HCT116 (cell line): ENCODE results near the gene SPCS2. TPM values are rescaled to one million over a fixed set of nuclear protein-coding genes. Genes with fewer than 3 reads are reported as not detected.

Experiments used
- ATAC-seq: fragments of 200-7000 bp; cut with Tn5 transposase; 2 replicates; pipeline ENCODE4 v1.9.1; 2020; ENCODE audit warnings: mild to moderate bottlenecking, moderate library complexity
- BruUV-seq: library from RNA; stranded (reverse); fragments of 400-500 nt; replicated peaks from 2 replicates; lab custom pipeline; 2021; lab: Mats Ljungman, UMichigan
- CTCF ChIA-PET: fragments of 300-600 bp; sonication (Branson Sonifier 250); formaldehyde crosslinking; loops from one replicate; lab custom pipeline; 2021; ENCODE audit warnings: antibody characterized with exemption; lab: Charles Lee
- POLR2A ChIA-PET: fragments of 300-600, 350-600 bp; sonication (Branson Sonifier 250); formaldehyde crosslinking; loops from one replicate; lab custom pipeline; 2021; ENCODE audit warnings: antibody characterized with exemption; lab: Charles Lee
- RAD21 ChIA-PET, 2 experiments: fragments of 300-600 bp; sonication (Branson Sonifier 250); formaldehyde crosslinking; loops; one replicate each; lab custom pipeline; 2023; ENCODE audit warnings: low total read pairs in 2 of 2; ENCODE audit not compliant: uncharacterized antibody in 2 of 2, unreplicated experiment in 2 of 2, low non-redundant PET in 1 of 2; lab: Charles Lee
- DNase-seq: peaks from one replicate; pipeline ENCODE4 v3.0.0-alpha.2; 2010; ENCODE audit warnings: low read depth, low spot score
- H2AFZ ChIP-seq: fragments of 200-600 bp; shearing (Covaris generic), sonication (generic); 2 replicates; pipeline ENCODE4 v1.6.1; 2017; ENCODE audit warnings: low read depth, mixed run types, mixed read lengths, antibody characterized with exemption, low read length; ENCODE audit not compliant: poor library complexity, severe bottlenecking
- H3K27ac ChIP-seq: 2 replicates; pipeline ENCODE4 v1.5.1; 2012; ENCODE audit warnings: low read depth, low read length
- H3K27me3 ChIP-seq: fragments of 200-600 bp; sonication (generic); 2 replicates; pipeline ENCODE4 v1.6.1; 2016; ENCODE audit warnings: mixed run types, low read length, mixed read lengths; ENCODE audit not compliant: insufficient read depth
- H3K36me3 ChIP-seq, 2 experiments: fragments of 200-500 bp in 1 of 2; fragments of 200-600 bp in 1 of 2; sonication (Bioruptor generic) in 1 of 2; sonication (generic) in 1 of 2; 2 replicates each; pipeline versions ENCODE4 v1.5.1 to v1.6.1; 2014 to 2016; ENCODE audit warnings: low read length in 2 of 2, inconsistent platforms in 1 of 2, mixed read lengths in 1 of 2, mixed run types in 1 of 2; ENCODE audit not compliant: insufficient read depth in 2 of 2, control insufficient read depth in 1 of 2
- H3K4me1 ChIP-seq, 2 experiments: fragments of 200-600 bp in 1 of 2; sonication (generic) in 1 of 2; 2 replicates each; pipeline versions ENCODE4 v1.5.1 to v1.6.1; 2012 to 2017; ENCODE audit warnings: low read length in 2 of 2, inconsistent platforms in 1 of 2, mild to moderate bottlenecking in 1 of 2, mixed read lengths in 1 of 2, mixed run types in 1 of 2, moderate library complexity in 1 of 2; ENCODE audit not compliant: insufficient read depth in 2 of 2, control insufficient read depth in 1 of 2
- H3K4me2 ChIP-seq: fragments of 200-600 bp; sonication (generic); 2 replicates; pipeline ENCODE4 v1.6.1; 2017; ENCODE audit warnings: mixed run types, low read length, mixed read lengths
- H3K4me3 ChIP-seq, 2 experiments: fragments of 200-600 bp in 1 of 2; sonication (generic) in 1 of 2; replicated peaks in 1 of 2; 2 replicates each; pipeline ENCODE4 v1.5.1; 2011 to 2016; ENCODE audit warnings: low read length in 2 of 2, control low read depth in 1 of 2, low read depth in 1 of 2, mild to moderate bottlenecking in 1 of 2, mixed read lengths in 1 of 2, mixed run types in 1 of 2
- H3K79me2 ChIP-seq: fragments of 200-600 bp; sonication (generic); 2 replicates; pipeline ENCODE4 v1.6.1; 2017; ENCODE audit warnings: mild to moderate bottlenecking, mixed run types, low read length, moderate library complexity, mixed read lengths; ENCODE audit not compliant: insufficient read depth
- H3K9ac ChIP-seq: fragments of 200-600 bp; sonication (generic); 2 replicates; pipeline ENCODE4 v1.6.1; 2016; ENCODE audit warnings: low read length, mixed read lengths
- H3K9me2 ChIP-seq: fragments of 200-600 bp; sonication (generic), shearing (Covaris generic); 2 replicates; pipeline ENCODE4 v1.6.1; 2017; ENCODE audit warnings: mixed run types, mild to moderate bottlenecking, moderate library complexity; ENCODE audit not compliant: insufficient read depth
- H3K9me3 ChIP-seq, 2 experiments: fragments of 200-500 bp in 1 of 2; fragments of 200-600 bp in 1 of 2; sonication (Bioruptor generic) in 1 of 2; sonication (generic) in 1 of 2; 2 replicates each; pipeline ENCODE4 v1.6.1; 2014 to 2017; ENCODE audit warnings: low read length in 2 of 2, mixed read lengths in 2 of 2, inconsistent platforms in 1 of 2, low read depth in 1 of 2, mild to moderate bottlenecking in 1 of 2, mixed run types in 1 of 2, moderate library complexity in 1 of 2; ENCODE audit not compliant: control insufficient read depth in 1 of 2, insufficient read depth in 1 of 2
- H4K20me1 ChIP-seq: fragments of 200-600 bp; sonication (generic), shearing (Covaris generic); 2 replicates; pipeline ENCODE4 v1.6.1; 2017; ENCODE audit warnings: mixed run types, mild to moderate bottlenecking, moderate library complexity; ENCODE audit not compliant: insufficient read depth
- FOSL1 ChIP-seq: IDR thresholded peaks from 2 replicates; pipeline ENCODE4 v1.6.1; 2012; ENCODE audit warnings: low read depth
- SRF ChIP-seq: IDR thresholded peaks from 2 replicates; pipeline ENCODE4 v1.6.1; 2012; ENCODE audit warnings: low read depth
- TCF7L2 ChIP-seq: IDR thresholded peaks from 2 replicates; pipeline ENCODE4 v1.7.0; 2011; ENCODE audit warnings: borderline replicate concordance, inconsistent platforms; ENCODE audit not compliant: insufficient read depth, insufficient read length; ENCODE audit errors: extremely low read depth
- YY1 ChIP-seq: IDR thresholded peaks from 2 replicates; pipeline ENCODE4 v1.6.1; 2011; ENCODE audit warnings: low read length, low read depth, moderate library complexity, mild to moderate bottlenecking; ENCODE audit not compliant: insufficient replicate concordance; ENCODE audit errors: extremely low read depth
- intact Hi-C: fragments of 100-400 bp; cut with micrococcal nuclease; formaldehyde crosslinking; loops from 2 replicates; pipeline ENCODE4 v1.10.0; 2022
- total RNA-seq: library from RNA; stranded (reverse); gene quantifications from one replicate; pipeline ENCODE4 v1.2.1, GENCODE V29; 2021; ENCODE audit not compliant: unreplicated experiment
- TF ChIP-seq, protein P1 (sequence below): IDR thresholded peaks from 2 replicates; pipeline ENCODE4 v1.6.1; 2012

SPCS2 gene
- total RNA-seq, 1 experiment from 2014 or later: 133 TPM

GRCh38 chr11:74932169-74932568, 16.9 kb upstream of the SPCS2 start:
- no TSS peak for BruUV-seq
- intact Hi-C loops: no loop called here
- ChIA-PET RAD21 (no interaction called here), POLR2A (no interaction called here), CTCF (interaction anchor here (1.5 kb wide), 1 partner anchor 317 kb away, joined by 9 read pairs; no protein-coding TSS in a partner anchor)
- Histone ChIP-seq H3K9me2 (no peaks in the 10 kb centered on the region), H2AFZ (no peak overlapping the region), H3K36me3 (peaks cover 11 to 16% of the 10 kb centered on the region in 2 experiments; a peak in 2 of 4 replicates), H3K79me2 (no peaks in the 10 kb centered on the region), H3K4me2 (no peak overlapping the region), H3K9ac (no peak overlapping the region), H3K9me3 (no peaks in the 10 kb centered on the region), H3K4me1 (no peaks in the 10 kb centered on the region), H3K27me3 (no peaks in the 10 kb centered on the region), H3K27ac (no peak overlapping the region), H3K4me3 (no peak overlapping the region), H4K20me1 (peaks cover 6% of the 10 kb centered on the region; the same call in 1 of the 2 replicates)
- ATAC-seq (no peak), DNase-seq (no peak)
- no peak for TF ChIP-seq YY1
- no peak for TF ChIP-seq TCF7L2
- TF ChIP-seq, protein P1, sequence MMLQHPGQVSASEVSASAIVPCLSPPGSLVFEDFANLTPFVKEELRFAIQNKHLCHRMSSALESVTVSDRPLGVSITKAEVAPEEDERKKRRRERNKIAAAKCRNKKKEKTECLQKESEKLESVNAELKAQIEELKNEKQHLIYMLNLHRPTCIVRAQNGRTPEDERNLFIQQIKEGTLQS: no peak

GRCh38 chr11:74932797-74933196, 16.3 kb upstream of the SPCS2 start:
- peaks cover 6% of the 10 kb centered on the region; the same call in 1 of the 2 replicates for H4K20me1 ChIP-seq
- H3K4me1 ChIP-seq: no peaks in the 10 kb centered on the region
- H3K4me3 ChIP-seq: no peak overlapping the region
- H2AFZ ChIP-seq: no peak overlapping the region
- H3K27ac ChIP-seq: no peak overlapping the region
- ChIA-PET CTCF (interaction anchor here (1.5 kb wide), 1 partner anchor 316 kb away, joined by 9 read pairs; no protein-coding TSS in a partner anchor), RAD21 (no interaction called here), POLR2A (no interaction called here)
- H3K4me2 ChIP-seq: no peak overlapping the region
- no peak overlapping the region for H3K9ac ChIP-seq
- TF ChIP-seq FOSL1 (0 out of 2 replicates have a peak, but pooled peaks have one; percentile 26), SRF (no peak)
- no TSS peak for BruUV-seq
- intact Hi-C loops: no loop called here
- peaks cover 11 to 16% of the 10 kb centered on the region in 2 experiments; a peak in 2 of 4 replicates for H3K36me3 ChIP-seq
- DNase-seq (no peak), ATAC-seq (no peak)
- no peaks in the 10 kb centered on the region for H3K9me2 ChIP-seq
- H3K79me2 ChIP-seq: no peaks in the 10 kb centered on the region
- H3K27me3 ChIP-seq: no peaks in the 10 kb centered on the region
- no peaks in the 10 kb centered on the region for H3K9me3 ChIP-seq
